Keratinocyte (primary cell): ENCODE results near the gene AATF.

ENCODE experiments used
- CTCF ChIP-seq, 3 experiments: IDR thresholded peaks in 1 of 3; conservative IDR thresholded peaks in 1 of 3; optimal IDR thresholded peaks in 1 of 3; 2 replicates in 2 of 3; 3 replicates in 1 of 3; pipeline versions ENCODE3 to v1.5.1; 2011; ENCODE audit warnings: low read length in 3 of 3, mild to moderate bottlenecking in 3 of 3, moderate library complexity in 2 of 3, control low read depth in 1 of 3, inconsistent platforms in 1 of 3; ENCODE audit not compliant: insufficient read depth in 2 of 3; ENCODE audit errors: extremely low read depth in 1 of 3
- EZH2 ChIP-seq: IDR thresholded peaks from one replicate; pipeline ENCODE4 v1.6.1; 2012; ENCODE audit warnings: inconsistent platforms, mild to moderate bottlenecking, low read length, moderate library complexity

GRCh38 chr17:37052450-37052849, 103.7 kb downstream of the AATF start:
- TF ChIP-seq CTCF (optimal IDR thresholded peaks at IDR 0.05 in 1 of 3, IDR thresholded peaks at IDR 0.05 in 1 of 3, conservative IDR thresholded peaks at IDR 0.05 in 1 of 3; ENCODE audit: extremely low read depth in 1 of 3, insufficient read depth in 2 of 3, low read length in 3 of 3) (no peak), EZH2 (no peak)
